Fibroblast of mammary gland (primary cell): ENCODE measurements around the gene PDIK1L.
A peak's percentile ranks its signal among the peaks of the same experiment; 100 is the strongest.
"Not testable (repeated sequence)": the region's sequence is repeated elsewhere in the genome, so short reads cannot be mapped to it uniquely, and the experiment has no call there.

Experiments
- DNase-seq: peaks from one replicate; pipeline ENCODE4 v3.0.0-alpha.2; 2010; ENCODE audit warnings: low read depth
- H3K4me3 ChIP-seq: 2 replicates; pipeline ENCODE4 v1.5.1; 2011; ENCODE audit warnings: low read depth, mild to moderate bottlenecking, low read length, moderate library complexity; ENCODE audit not compliant: control insufficient read depth
- CTCF ChIP-seq: conservative IDR thresholded peaks from 2 replicates; pipeline ENCODE4 v1.5.1; 2011; ENCODE audit warnings: low read depth, low read length, inconsistent platforms; ENCODE audit not compliant: control insufficient read depth, insufficient read depth

PDIK1L gene

DNA sequence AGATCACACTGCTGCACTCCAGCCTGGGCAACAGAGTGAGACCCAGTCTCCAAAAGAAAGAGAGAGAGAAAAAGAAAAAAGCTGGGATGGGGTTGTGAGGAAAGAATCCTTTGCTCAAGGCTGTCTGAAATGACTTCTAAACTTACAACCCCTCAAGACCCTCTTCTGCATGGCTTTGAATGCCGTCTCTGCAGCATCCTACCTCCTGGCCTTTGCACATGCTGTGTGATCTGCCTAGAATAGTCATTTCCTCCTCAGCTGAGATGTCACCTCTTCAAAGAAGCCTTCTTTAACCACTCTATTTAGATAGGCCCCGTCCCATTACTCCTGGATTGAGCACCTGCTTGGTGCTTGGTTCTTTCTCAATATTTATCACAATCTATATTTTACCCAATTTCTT, 26.8 kb upstream of the PDIK1L start:
- no peak for TF ChIP-seq CTCF
- no peak overlapping the region for H3K4me3 ChIP-seq
- no peak for DNase-seq

DNA sequence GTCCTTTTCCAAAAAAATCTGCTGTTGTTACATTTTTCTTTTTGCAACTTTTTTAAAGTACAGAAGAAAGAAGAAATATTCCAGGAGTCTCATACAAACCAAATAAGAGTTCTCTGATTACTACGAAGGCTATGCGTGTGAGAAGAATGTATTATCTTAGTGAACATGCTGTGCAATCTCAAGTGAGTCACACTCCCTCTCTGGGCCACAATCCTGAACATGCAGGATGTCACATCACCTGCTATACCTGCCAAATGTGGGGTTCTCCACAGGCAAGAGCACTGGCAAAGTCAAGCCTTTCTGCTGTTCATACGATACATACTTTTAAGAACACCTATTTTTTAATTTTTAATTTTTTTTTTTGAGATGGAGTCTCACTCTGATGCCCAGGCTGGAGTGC, 22.5 kb upstream of the PDIK1L start:
- DNase-seq: no peak
- TF ChIP-seq CTCF: no peak
- H3K4me3 ChIP-seq: no peak overlapping the region

- TF ChIP-seq CTCF: no peak
- H3K4me3 ChIP-seq: no peak overlapping the region
- no peak for DNase-seq
These were observed 20.7 kb upstream of the PDIK1L start for GRCh38 chr1:26090893-26091292.

- no peak for DNase-seq
- no peak overlapping the region for H3K4me3 ChIP-seq
- no peak for TF ChIP-seq CTCF
These were observed 19.2 kb upstream of the PDIK1L start for GRCh38 chr1:26092422-26092821.

GRCh38 chr1:26093569-26093968, 18.1 kb upstream of the PDIK1L start:
- not testable (repeated sequence) for H3K4me3 ChIP-seq, DNase-seq

- no peak overlapping the region for H3K4me3 ChIP-seq
- TF ChIP-seq CTCF: no peak
- no peak for DNase-seq
These were observed 17.5 kb upstream of the PDIK1L start for GRCh38 chr1:26094076-26094669.

DNA sequence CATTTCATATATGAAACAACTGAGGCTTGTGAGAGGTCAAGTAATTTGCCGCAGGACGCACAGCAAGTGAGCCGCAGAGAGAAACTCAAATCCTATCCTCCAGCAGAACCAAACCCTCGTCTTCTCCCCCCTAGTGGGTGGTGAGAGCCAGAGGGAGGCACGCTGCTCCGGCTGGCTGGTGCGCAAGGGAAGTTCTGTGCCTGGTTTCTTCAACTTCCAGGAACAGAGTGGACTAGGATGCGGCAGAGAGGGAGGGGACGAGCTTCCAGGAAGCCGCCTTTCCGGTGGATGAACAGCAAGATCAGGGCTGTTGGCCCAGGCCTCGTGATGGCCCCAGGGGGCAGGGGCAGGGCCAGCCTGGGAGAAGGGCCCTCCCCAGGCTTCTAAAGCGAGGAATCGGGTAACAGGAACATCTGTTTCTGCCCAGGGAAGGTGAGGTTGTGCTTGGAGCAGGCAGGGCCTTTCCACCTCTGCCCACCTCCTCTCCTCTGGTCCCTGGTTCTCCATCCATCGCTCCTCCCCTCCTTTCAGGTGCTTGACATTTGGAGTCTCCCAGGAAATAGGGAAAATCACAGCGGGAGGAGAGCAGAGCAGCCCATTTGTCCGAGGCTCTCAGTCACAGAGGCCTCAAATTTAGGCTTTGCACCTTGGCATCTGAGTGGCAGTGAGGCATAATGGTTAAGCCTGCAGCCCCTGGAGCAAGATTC, 16.8 kb upstream of the PDIK1L start:
- TF ChIP-seq CTCF: no peak
- H3K4me3 ChIP-seq: no peak overlapping the region
- DNase-seq: peak; percentile 10
